AG04449 (cell line): ENCODE results near the gene CENPP.

Source experiments
- CTCF ChIA-PET: fragments of 350-600 bp; formaldehyde crosslinking; extraction: SDS; loops from one replicate; lab custom pipeline; 2021; ENCODE audit warnings: antibody characterized with exemption; lab: Yijun Ruan, JAX
- POLR2A ChIA-PET: fragments of 400-600, 350-600 bp; formaldehyde crosslinking; extraction: SDS; loops from one replicate; lab custom pipeline; 2020; ENCODE audit warnings: antibody characterized with exemption, inconsistent platforms; lab: Yijun Ruan, JAX
- DNase-seq: peaks from one replicate; pipeline ENCODE4 v3.0.0-alpha.2; 2010; ENCODE audit warnings: low read depth, low spot score
- H3K4me3 ChIP-seq: 2 replicates; pipeline ENCODE4 v1.5.1; 2011; ENCODE audit warnings: low read depth, mild to moderate bottlenecking, control low read depth, low read length
- CTCF ChIP-seq: IDR thresholded peaks from one replicate; pipeline ENCODE4 v1.5.1; 2011; ENCODE audit warnings: mild to moderate bottlenecking, moderate library complexity, low read length, control low read depth, inconsistent platforms; ENCODE audit not compliant: insufficient read depth; ENCODE audit errors: missing control alignments

CENPP gene

GRCh38 chr9:92325269-92325990 lies at the start of gene CENPP, which contains the start of gene NOL8:
Gene CENPP (plus strand): TSS chr9:92325953.
Gene NOL8 (minus strand): TSS chr9:92325350. CDS start chr9:92324161, 1,189 bp downstream.
- ChIA-PET CTCF (interaction anchor here (0.8 to 12.2 kb wide), 9 partner anchors 18 to 466 kb away, joined by 3 to 120 read pairs (median 3); no protein-coding TSS in a partner anchor), POLR2A (interaction anchor here (0.7 to 1.1 kb wide), 4 partner anchors 9 to 282 kb away, joined by 3 read pairs; no protein-coding TSS in a partner anchor)
- H3K4me3 ChIP-seq: peak within 1 kb of the TSS; percentile 90
- TF ChIP-seq CTCF: no peak
- DNase-seq: peak; percentile 38

GRCh38 chr9:92276331-92277032 lies 49.3 kb upstream of the CENPP start:
- no peak for DNase-seq
- ChIA-PET CTCF (interaction anchor here (1.2 to 5.5 kb wide), 6 partner anchors 9 to 358 kb away, joined by 3 to 53 read pairs (median 15); no protein-coding TSS in a partner anchor), POLR2A (interaction anchor here (0.7 kb wide), 1 partner anchor 92 kb away, joined by 3 read pairs; no protein-coding TSS in a partner anchor)
- TF ChIP-seq CTCF: no peak
- no peak overlapping the region for H3K4me3 ChIP-seq

GRCh38 chr9:92278110-92278509 lies 47.6 kb upstream of the CENPP start:
- H3K4me3 ChIP-seq: no peak overlapping the region
- ChIA-PET CTCF (interaction anchor here (0.6 to 5.5 kb wide), 12 partner anchors 10 to 188 kb away, joined by 3 to 53 read pairs (median 6); no protein-coding TSS in a partner anchor), POLR2A (interaction anchor here (0.6 to 1.2 kb wide), 5 partner anchors 13 to 163 kb away, joined by 3 read pairs; no protein-coding TSS in a partner anchor)
- no peak for TF ChIP-seq CTCF
- DNase-seq: peak; percentile 41

GRCh38 chr9:92279302-92279701 lies 46.5 kb upstream of the CENPP start:
- H3K4me3 ChIP-seq: no peak overlapping the region
- no peak for TF ChIP-seq CTCF
- DNase-seq: no peak
- POLR2A ChIA-PET: interaction anchor here (0.7 to 1.2 kb wide), 3 partner anchors 15 to 140 kb away, joined by 3 read pairs; no protein-coding TSS in a partner anchor
- CTCF ChIA-PET: interaction anchor here (0.8 to 5.5 kb wide), 10 partner anchors 9 to 160 kb away, joined by 3 to 53 read pairs (median 10); no protein-coding TSS in a partner anchor

- TF ChIP-seq CTCF: no peak
- CTCF ChIA-PET: interaction anchor here (7.3 kb wide), 1 partner anchor 150 kb away, joined by 64 read pairs; no protein-coding TSS in a partner anchor
- POLR2A ChIA-PET: no interaction called here
- H3K4me3 ChIP-seq: no peak overlapping the region
- peak; percentile 38 for DNase-seq
These were observed 35.9 kb upstream of the CENPP start for GRCh38 chr9:92289708-92290390.
